ENCODE data around the gene PLGLB2.
"Not testable (repeated sequence)": the region's sequence is repeated elsewhere in the genome, so short reads cannot be mapped to it uniquely, and the experiment has no call there.

Gene PLGLB2

GRCh38 chr2:87747791-87748190 lies at the start of gene PLGLB2:
PLGLB2 (plus strand) TSS chr2:87748087; CDS start chr2:87748154, 67 bp downstream.
- not testable (repeated sequence) for DNase-seq

GRCh38 chr2:87704572-87705323 lies 43.1 kb upstream of the PLGLB2 start:
- DNase-seq = not testable (repeated sequence)

- not testable (repeated sequence) for DNase-seq
Measured at GRCh38 chr2:87708368-87708767, 39.5 kb upstream of the PLGLB2 start.

GRCh38 chr2:87727940-87728599 lies 19.8 kb upstream of the PLGLB2 start:
- DNase-seq = not testable (repeated sequence)

GRCh38 chr2:87740928-87741327 lies 7.0 kb upstream of the PLGLB2 start:
- not testable (repeated sequence) for DNase-seq

GRCh38 chr2:87742393-87743108 lies 5.3 kb upstream of the PLGLB2 start:
- not testable (repeated sequence) for DNase-seq

GRCh38 chr2:87743638-87744037 lies 4.2 kb upstream of the PLGLB2 start:
- DNase-seq = not testable (repeated sequence)

- DNase-seq = not testable (repeated sequence)
Measured at GRCh38 chr2:87745353-87745951, 2.4 kb upstream of the PLGLB2 start.

- DNase-seq = not testable (repeated sequence)
Measured at GRCh38 chr2:87748524-87748923, 637 bp downstream of the PLGLB2 start.

- not testable (repeated sequence) for DNase-seq
Measured at GRCh38 chr2:87750560-87750959, 2.7 kb downstream of the PLGLB2 start.

GRCh38 chr2:87754759-87755158 lies 6.9 kb downstream of the PLGLB2 start:
- DNase-seq = not testable (repeated sequence)
